KOPT-K1 (cell line): Measurements from ENCODE around the gene CD84.
"Not testable (repeated sequence)": the region's sequence is repeated elsewhere in the genome, so short reads cannot be mapped to it uniquely, and the experiment has no call there.

Experiments used
- H3K27ac ChIP-seq: fragments of 200-600 bp; sonication (generic); 2 replicates; pipeline ENCODE4 v1.5.1; 2016; ENCODE audit warnings: antibody characterized with exemption, mild to moderate bottlenecking, low read depth, low read length; ENCODE audit not compliant: poor library complexity, severe bottlenecking
- H3K36me3 ChIP-seq: fragments of 200-600 bp; sonication (generic); 2 replicates; pipeline ENCODE4 v1.5.1; 2017; ENCODE audit warnings: antibody characterized with exemption, mild to moderate bottlenecking, low read length, moderate library complexity; ENCODE audit not compliant: insufficient read depth
- H3K9me3 ChIP-seq: fragments of 200-600 bp; sonication (generic); 2 replicates; pipeline ENCODE4 v1.5.1; 2017; ENCODE audit warnings: antibody characterized with exemption, low read length, mild to moderate bottlenecking; ENCODE audit not compliant: insufficient read depth, poor library complexity, severe bottlenecking

CD84 gene

GRCh38 chr1:160499631-160500030, 79.7 kb downstream of the CD84 start:
- H3K36me3 ChIP-seq, result peaks cover 25% of the 10 kb centered on the region
- peaks cover 28% of the 10 kb centered on the region for H3K9me3 ChIP-seq
- no peak overlapping the region for H3K27ac ChIP-seq

DNA sequence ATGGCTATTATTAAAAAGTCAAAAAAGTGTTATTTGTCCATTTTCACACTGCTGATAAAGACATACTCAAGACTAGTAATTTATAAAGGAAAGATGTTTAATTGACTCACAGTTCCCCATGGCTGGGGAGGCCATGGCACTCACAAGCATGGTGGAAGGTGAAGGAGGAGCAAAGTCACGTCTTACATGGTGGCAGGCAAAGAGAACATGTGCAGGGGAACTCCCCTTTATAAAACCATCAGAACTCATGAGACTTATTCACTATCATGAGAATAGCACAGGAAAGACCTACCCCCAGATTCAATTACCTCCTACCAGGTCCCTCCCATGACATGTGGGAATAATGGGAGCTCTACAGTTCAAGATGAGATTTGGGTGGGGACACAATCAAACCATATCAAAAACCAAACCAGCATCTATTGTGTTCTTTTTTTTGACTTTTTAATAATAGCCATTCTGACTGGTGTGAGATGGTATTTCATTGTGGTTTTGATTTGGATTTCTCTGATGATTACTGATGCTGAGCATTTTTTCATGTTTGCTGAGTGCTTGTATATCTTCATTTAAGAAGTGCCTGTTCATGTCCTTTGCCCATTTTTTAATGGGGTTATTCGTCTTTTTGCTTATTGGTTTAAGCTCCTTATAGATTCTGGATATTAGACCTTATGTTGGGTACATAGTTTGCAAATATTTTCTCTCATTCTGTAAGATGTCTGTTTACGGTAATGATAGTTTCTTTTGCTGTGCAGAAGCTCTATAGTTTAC, 80.8 kb downstream of the CD84 start:
- Histone ChIP-seq H3K36me3 (peaks cover 37% of the 10 kb centered on the region), H3K9me3 (peaks cover 28% of the 10 kb centered on the region)
- H3K27ac ChIP-seq, result not testable (repeated sequence)

DNA sequence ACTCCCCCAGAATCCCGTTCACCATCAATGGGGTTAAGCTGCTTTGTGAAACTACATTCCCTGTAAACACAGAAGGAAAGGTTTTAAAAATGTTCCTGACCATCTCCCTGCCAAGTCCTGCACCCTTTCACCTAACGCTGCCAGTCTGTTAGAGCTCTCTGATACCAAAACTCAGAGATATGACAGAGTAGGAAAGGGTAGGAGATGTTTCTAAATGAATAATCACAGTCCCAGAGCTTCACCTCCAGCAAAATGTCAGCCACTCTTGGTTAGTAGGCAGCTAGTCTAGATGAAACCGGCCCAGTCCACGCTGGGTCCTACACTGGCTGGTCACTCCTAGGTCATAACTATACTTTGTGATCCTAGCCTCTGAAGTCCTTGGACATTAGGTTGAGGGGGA, 83.0 kb downstream of the CD84 start:
- Histone ChIP-seq H3K36me3 (peaks cover 46% of the 10 kb centered on the region), H3K9me3 (peaks cover 22% of the 10 kb centered on the region), H3K27ac (no peak overlapping the region)

DNA sequence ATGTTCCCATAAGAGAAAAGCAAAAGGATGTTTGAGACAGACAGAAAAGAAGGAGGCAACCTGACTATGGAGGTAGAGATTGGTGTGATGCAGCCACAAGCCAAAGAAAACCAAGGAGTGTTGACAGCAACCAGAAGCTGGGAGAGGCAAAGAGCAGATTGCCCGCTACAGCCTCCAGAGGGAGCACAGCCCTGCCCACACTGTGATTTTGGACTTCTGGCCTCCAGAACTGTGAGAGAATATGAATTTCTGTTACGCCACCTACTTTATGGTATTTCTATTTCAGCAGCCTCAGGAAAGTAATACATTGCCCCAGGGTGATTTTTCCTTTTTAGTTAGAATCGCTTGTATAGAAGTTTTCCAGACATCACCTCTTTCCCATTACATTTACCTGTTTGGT, 84.7 kb downstream of the CD84 start:
- H3K9me3 ChIP-seq, result peaks cover 16% of the 10 kb centered on the region
- no peak overlapping the region for H3K27ac ChIP-seq
- peaks cover 61% of the 10 kb centered on the region for H3K36me3 ChIP-seq

- Histone ChIP-seq H3K27ac (no peak overlapping the region), H3K36me3 (peaks cover 71% of the 10 kb centered on the region), H3K9me3 (no peaks in the 10 kb centered on the region)
These were observed 86.7 kb downstream of the CD84 start for GRCh38 chr1:160492617-160493016.

DNA sequence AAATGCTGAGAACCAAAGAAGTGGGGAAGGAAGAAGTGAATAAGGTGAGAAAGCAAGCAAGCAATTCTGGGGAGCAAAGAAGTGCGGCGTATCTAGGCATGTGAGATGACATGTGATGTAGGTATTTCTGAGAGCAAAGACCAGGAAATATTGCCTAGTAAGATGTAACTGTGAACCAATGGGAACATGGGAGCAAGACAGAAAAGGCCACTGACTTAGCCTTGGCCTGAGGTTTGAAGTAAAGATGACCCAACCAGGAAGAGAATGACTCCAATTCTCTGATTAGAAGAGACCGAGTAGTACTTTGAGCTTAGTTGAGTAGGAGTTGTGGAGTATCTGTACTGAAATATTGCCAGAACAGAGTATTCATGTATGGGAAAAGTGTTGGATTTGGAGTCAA, 87.3 kb downstream of the CD84 start:
- H3K9me3 ChIP-seq, result no peaks in the 10 kb centered on the region
- H3K36me3 ChIP-seq, result peaks cover 74% of the 10 kb centered on the region
- no peak overlapping the region for H3K27ac ChIP-seq
